GM23248 (cell line): Measurements from ENCODE around the gene SCYGR1. TPM values are rescaled to one million over a fixed set of nuclear protein-coding genes. Genes with fewer than 3 reads are reported as not detected.
"Not testable (repeated sequence)": the region's sequence is repeated elsewhere in the genome, so short reads cannot be mapped to it uniquely, and the experiment has no call there.

Experiments
- DNase-seq: peaks from one replicate; pipeline ENCODE4 v3.0.0-alpha.2; 2015
- H2AFZ ChIP-seq: fragments of 200-600 bp; sonication (generic); 2 replicates; pipeline ENCODE4 v1.6.1; 2016; ENCODE audit warnings: antibody characterized with exemption
- H3F3A ChIP-seq: fragments of 200-600 bp; sonication (generic); 2 replicates; pipeline ENCODE4 v1.6.1; 2016; ENCODE audit warnings: mild to moderate bottlenecking, antibody characterized with exemption, mixed run types; ENCODE audit not compliant: insufficient read depth
- H3K27ac ChIP-seq: fragments of 200-600 bp; sonication (generic); 2 replicates; pipeline ENCODE4 v1.5.1; 2016; ENCODE audit warnings: mild to moderate bottlenecking
- H3K27me3 ChIP-seq: fragments of 200-600 bp; sonication (generic); replicated peaks from 2 replicates; pipeline ENCODE4 v1.6.1; 2016; ENCODE audit warnings: mild to moderate bottlenecking; ENCODE audit not compliant: insufficient read depth
- H3K36me3 ChIP-seq: fragments of 200-600 bp; sonication (generic); 2 replicates; pipeline ENCODE4 v1.6.1; 2016; ENCODE audit warnings: low read depth, mild to moderate bottlenecking
- H3K4me1 ChIP-seq: fragments of 200-600 bp; sonication (generic); 2 replicates; pipeline ENCODE4 v1.6.1; 2016; ENCODE audit warnings: mild to moderate bottlenecking; ENCODE audit not compliant: insufficient read depth
- H3K4me2 ChIP-seq: fragments of 200-600 bp; sonication (generic); one replicate; pipeline ENCODE4 v1.6.1; 2016; ENCODE audit warnings: mild to moderate bottlenecking; ENCODE audit not compliant: unreplicated experiment
- H3K4me3 ChIP-seq: fragments of 200-600 bp; sonication (generic); 2 replicates; pipeline ENCODE4 v1.5.1; 2016; ENCODE audit warnings: mild to moderate bottlenecking
- H3K79me2 ChIP-seq: fragments of 200-600 bp; sonication (generic); 2 replicates; pipeline ENCODE4 v1.6.1; 2016; ENCODE audit warnings: mild to moderate bottlenecking; ENCODE audit not compliant: insufficient read depth
- H3K9ac ChIP-seq: fragments of 200-600 bp; sonication (generic); 2 replicates; pipeline ENCODE4 v1.6.1; 2016; ENCODE audit warnings: mild to moderate bottlenecking
- H3K9me2 ChIP-seq: fragments of 200-600 bp; sonication (generic); 2 replicates; pipeline ENCODE4 v1.6.1; 2016; ENCODE audit warnings: mixed run types, mild to moderate bottlenecking, moderate library complexity; ENCODE audit not compliant: insufficient read depth
- H3K9me3 ChIP-seq: fragments of 200-600 bp; sonication (generic); one replicate; pipeline ENCODE4 v1.6.1; 2017; ENCODE audit warnings: low read depth
- H4K20me1 ChIP-seq: fragments of 200-600 bp; sonication (generic); 2 replicates; pipeline ENCODE4 v1.6.0; 2016; ENCODE audit not compliant: insufficient read depth
- EZH2 ChIP-seq: fragments of 200-600 bp; sonication (generic); IDR thresholded peaks from 2 replicates; pipeline ENCODE4 v1.6.1; 2018; ENCODE audit warnings: antibody characterized with exemption, mild to moderate bottlenecking; ENCODE audit not compliant: insufficient read depth, poor library complexity, severe bottlenecking
- EZH2phosphoT487 ChIP-seq: fragments of 200-600 bp; sonication (generic); IDR thresholded peaks from 2 replicates; pipeline ENCODE4 v1.6.1; 2018; ENCODE audit warnings: antibody characterized with exemption, moderate library complexity, mild to moderate bottlenecking, low read depth; ENCODE audit not compliant: insufficient read depth
- WGBS, 2 experiments: methylation state at CpG; one replicate each; pipeline ENCODE4 v1.1.6; 2015 to 2017; ENCODE audit warnings: low lambda C conversion rate in 2 of 2, low coverage in 1 of 2; ENCODE audit errors: missing lambda C conversion rate in 2 of 2; 5-methylcytosine and 5-hydroxymethylcytosine counted together
- in situ Hi-C: fragments of 300-500 bp; cut with MboI; formaldehyde crosslinking; loops from 2 replicates; pipeline ENCODE4 v1.15.0; 2020
- polyA plus RNA-seq: library from polyadenylated mRNA; unstranded; fragments of >200 nt; fragmentation: Nextera tagmentation; extraction: Ambion mirVana; gene quantifications from 2 replicates; pipeline ENCODE4 v1.2.1, GENCODE V29; 2016
- total RNA-seq: library from RNA; depleted of rRNA; stranded (reverse); fragments of >200 nt; shearing (Covaris generic); gene quantifications from 2 replicates; pipeline ENCODE4 v1.2.3, GENCODE V29; 2014

The SCYGR1 gene
- total and polyA plus RNA-seq, 2 experiments from 2014 or later = not detected

GRCh38 chr2:227367427-227367795 lies 20.3 kb downstream of the SCYGR1 start:
- Histone ChIP-seq H3K27ac (peak overlapping the region; percentile 87), H3K9ac (peak overlapping the region; percentile 43), H3K27me3 (no peaks in the 10 kb centered on the region), H3K9me2 (no peaks in the 10 kb centered on the region), H2AFZ (no peak overlapping the region), H3K79me2 (no peaks in the 10 kb centered on the region), H4K20me1 (no peaks in the 10 kb centered on the region), H3K4me2 (peak overlapping the region; percentile 32), H3K4me3 (no peak overlapping the region), H3F3A (peaks cover 87% of the 10 kb centered on the region), H3K4me1 (peaks cover 59% of the 10 kb centered on the region), H3K36me3 (no peaks in the 10 kb centered on the region), H3K9me3 (no peaks in the 10 kb centered on the region)
- in situ Hi-C loops = no loop called here
- DNase-seq = no peak
- no peak for TF ChIP-seq EZH2
- TF ChIP-seq EZH2phosphoT487 = no peak
- WGBS, 2 experiments = 10 to 14% methylated on average over 3 of the region's 3 CpGs

GRCh38 chr2:227366769-227367426 lies 20.9 kb downstream of the SCYGR1 start:
- Histone ChIP-seq H4K20me1 (no peaks in the 10 kb centered on the region), H3K4me1 (peaks cover 59% of the 10 kb centered on the region), H3K4me3 (no peak overlapping the region), H3K9me3 (no peaks in the 10 kb centered on the region), H3K9me2 (no peaks in the 10 kb centered on the region), H3K27ac (peak overlapping the region; percentile 87), H3K79me2 (no peaks in the 10 kb centered on the region), H3K9ac (peak overlapping the region; percentile 43), H2AFZ (0 out of 2 replicates have a peak overlapping the region, but pooled peaks have one; percentile 2), H3F3A (peaks cover 87% of the 10 kb centered on the region), H3K4me2 (peak overlapping the region; percentile 11), H3K36me3 (no peaks in the 10 kb centered on the region), H3K27me3 (no peaks in the 10 kb centered on the region)
- DNase-seq = peak; percentile 94
- TF ChIP-seq EZH2phosphoT487 = no peak
- no peak for TF ChIP-seq EZH2
- 1% methylated on average over 11 of the region's 11 CpGs for WGBS, 2 experiments
- in situ Hi-C loops = no loop called here

- peaks cover 48% of the 10 kb centered on the region for H3K4me1 ChIP-seq
- peak overlapping the region; percentile 19 for H3K4me2 ChIP-seq
- in situ Hi-C loops = no loop called here
- H3K27ac ChIP-seq = peak overlapping the region; percentile 87
- WGBS, 2 experiments = 29 to 33% methylated on average over 3 of the region's 3 CpGs
- no peaks in the 10 kb centered on the region for H3K27me3 ChIP-seq
- TF ChIP-seq EZH2 (no peak), EZH2phosphoT487 (no peak)
- H3K9ac ChIP-seq = peak overlapping the region; percentile 22
- DNase-seq = peak; percentile 19
- H3K9me2 ChIP-seq = no peaks in the 10 kb centered on the region
- no peaks in the 10 kb centered on the region for H3K9me3 ChIP-seq
- 0 out of 2 replicates have a peak overlapping the region, but pooled peaks have one; percentile 8 for H3K4me3 ChIP-seq
- H2AFZ ChIP-seq = 0 out of 2 replicates have a peak overlapping the region, but pooled peaks have one; percentile 3
- H3K36me3 ChIP-seq = peaks cover 6% of the 10 kb centered on the region; the same call in 1 of the 2 replicates
- H3K79me2 ChIP-seq = no peaks in the 10 kb centered on the region
- H4K20me1 ChIP-seq = no peaks in the 10 kb centered on the region
- H3F3A ChIP-seq = peaks cover 89% of the 10 kb centered on the region
These were observed 21.9 kb downstream of the SCYGR1 start for GRCh38 chr2:227365833-227366232.

GRCh38 chr2:227364585-227365263 lies 23.0 kb downstream of the SCYGR1 start:
- H3K9me2 ChIP-seq, H3K27me3 ChIP-seq, in situ Hi-C loops, H3K4me2 ChIP-seq, H2AFZ ChIP-seq, H3K9ac ChIP-seq, H3K4me3 ChIP-seq, H3K79me2 ChIP-seq, H3K9me3 ChIP-seq, H4K20me1 ChIP-seq: not testable (repeated sequence)
- H3F3A ChIP-seq = peaks cover 91% of the 10 kb centered on the region
- H3K4me1 ChIP-seq = peaks cover 39% of the 10 kb centered on the region
- peak overlapping the region; percentile 87 for H3K27ac ChIP-seq
- peak; percentile 37 for DNase-seq
- 83% methylated on average over 11 of the region's 11 CpGs for WGBS, 2 experiments
- peaks cover 16% of the 10 kb centered on the region; the same call in 1 of the 2 replicates for H3K36me3 ChIP-seq
